ENCODE measurements around the gene SAFB2. TPM values are rescaled to one million over a fixed set of nuclear protein-coding genes. Genes with fewer than 3 reads are reported as not detected.

The SAFB2 gene
- total RNA-seq, 1 experiment from 2014 or later, result 86.9 TPM

- no peak overlapping the region for H3K27ac ChIP-seq (ENCODE audit: low read depth, low read length)
- RAD21 ChIA-PET (ENCODE audit: low non-redundant PET in 1 of 2, low total read pairs in 2 of 2, uncharacterized antibody in 2 of 2, unreplicated experiment in 2 of 2), result no interaction called here
- H3K9me2 ChIP-seq (ENCODE audit: insufficient read depth), result no peaks in the 10 kb centered on the region
- CTCF ChIA-PET, result no interaction called here
- POLR2A ChIA-PET, result no interaction called here
- H3K9me3 ChIP-seq (ENCODE audit: control insufficient read depth in 1 of 2, insufficient read depth in 1 of 2, low read depth in 1 of 2, low read length in 2 of 2), result no peaks in the 10 kb centered on the region
- DNase-seq (ENCODE audit: low read depth, low spot score) (no peak), ATAC-seq (no peak)
- H3K4me2 ChIP-seq (ENCODE audit: low read length), result no peak overlapping the region
- H3K9ac ChIP-seq (ENCODE audit: low read length), result no peak overlapping the region
- H4K20me1 ChIP-seq (ENCODE audit: insufficient read depth), result peaks cover 48% of the 10 kb centered on the region
- H3K36me3 ChIP-seq (ENCODE audit: control insufficient read depth in 1 of 2, insufficient read depth in 2 of 2, low read length in 2 of 2), result peaks cover 43 to 60% of the 10 kb centered on the region in 2 experiments
- no peak for TF ChIP-seq JUND (IDR thresholded peaks at IDR 0.05)
- TF ChIP-seq FOSL1 (IDR thresholded peaks at IDR 0.05; ENCODE audit: low read depth), result no peak
- no peak for TF ChIP-seq ZFX (IDR thresholded peaks at IDR 0.05)
- no peak for TF ChIP-seq POLR2A (IDR thresholded peaks at IDR 0.05; ENCODE audit: borderline replicate concordance, extremely low read depth, insufficient read depth, insufficient read length)
- no peak for TF ChIP-seq CBX3 (IDR thresholded peaks at IDR 0.05; ENCODE audit: low read depth)
- no peak for TF ChIP-seq EGR1 (IDR thresholded peaks at IDR 0.05; ENCODE audit: low read depth)
- TF ChIP-seq SRF (IDR thresholded peaks at IDR 0.05; ENCODE audit: low read depth), result no peak
- TF ChIP-seq SIN3A (IDR thresholded peaks at IDR 0.05; ENCODE audit: low read depth), result no peak
- H3K27me3 ChIP-seq (ENCODE audit: insufficient read depth, low read length), result no peaks in the 10 kb centered on the region
- no TSS peak for BruUV-seq (replicated peaks)
- no peak overlapping the region for H3K4me3 ChIP-seq (replicated peaks in 1 of 2; ENCODE audit: low read depth in 1 of 2, low read length in 2 of 2)
- peaks cover 8 to 14% of the 10 kb centered on the region in 2 experiments; a peak in 3 of 4 replicates for H3K4me1 ChIP-seq (ENCODE audit: control insufficient read depth in 1 of 2, insufficient read depth in 2 of 2, low read length in 2 of 2)
- intact Hi-C loops (cut with micrococcal nuclease), result no loop called here
- H3K79me2 ChIP-seq (ENCODE audit: insufficient read depth, low read length), result peaks cover 100% of the 10 kb centered on the region
- H2AFZ ChIP-seq (ENCODE audit: low read depth, low read length, poor library complexity, severe bottlenecking), result no peak overlapping the region
Measured at GRCh38 chr19:5628461-5628860, 5.9 kb upstream of the SAFB2 start.

- peaks cover 8 to 14% of the 10 kb centered on the region in 2 experiments; a peak in 3 of 4 replicates for H3K4me1 ChIP-seq (ENCODE audit: control insufficient read depth in 1 of 2, insufficient read depth in 2 of 2, low read length in 2 of 2)
- ChIA-PET RAD21 (ENCODE audit: low non-redundant PET in 1 of 2, low total read pairs in 2 of 2, uncharacterized antibody in 2 of 2, unreplicated experiment in 2 of 2) (no interaction called here), POLR2A (no interaction called here), CTCF (no interaction called here)
- H3K9me2 ChIP-seq (ENCODE audit: insufficient read depth), result no peaks in the 10 kb centered on the region
- no peak overlapping the region for H3K4me3 ChIP-seq (replicated peaks in 1 of 2; ENCODE audit: low read depth in 1 of 2, low read length in 2 of 2)
- peaks cover 97% of the 10 kb centered on the region for H3K79me2 ChIP-seq (ENCODE audit: insufficient read depth, low read length)
- H2AFZ ChIP-seq (ENCODE audit: low read depth, low read length, poor library complexity, severe bottlenecking), result no peak overlapping the region
- no peak overlapping the region for H3K4me2 ChIP-seq (ENCODE audit: low read length)
- H3K9me3 ChIP-seq (ENCODE audit: control insufficient read depth in 1 of 2, insufficient read depth in 1 of 2, low read depth in 1 of 2, low read length in 2 of 2), result no peaks in the 10 kb centered on the region
- no peak for ATAC-seq
- H3K36me3 ChIP-seq (ENCODE audit: control insufficient read depth in 1 of 2, insufficient read depth in 2 of 2, low read length in 2 of 2), result peaks cover 43 to 54% of the 10 kb centered on the region in 2 experiments
- H3K27ac ChIP-seq (ENCODE audit: low read depth, low read length), result no peak overlapping the region
- no TSS peak for BruUV-seq (replicated peaks)
- intact Hi-C loops (cut with micrococcal nuclease), result no loop called here
- no peaks in the 10 kb centered on the region for H3K27me3 ChIP-seq (ENCODE audit: insufficient read depth, low read length)
- no peak for DNase-seq (ENCODE audit: low read depth, low spot score)
- no peak overlapping the region for H3K9ac ChIP-seq (ENCODE audit: low read length)
- H4K20me1 ChIP-seq (ENCODE audit: insufficient read depth), result peaks cover 40% of the 10 kb centered on the region
- TF ChIP-seq SP1 (IDR thresholded peaks at IDR 0.05; ENCODE audit: low read depth) (no peak), ZFX (IDR thresholded peaks at IDR 0.05) (no peak), EZH2 (IDR thresholded peaks at IDR 0.05) (no peak), POLR2AphosphoS5 (IDR thresholded peaks at IDR 0.05; ENCODE audit: low read depth, low read length) (no peak), REST (IDR thresholded peaks at IDR 0.05; ENCODE audit: low read depth) (no peak), ATF3 (IDR thresholded peaks at IDR 0.05) (no peak)
- TF ChIP-seq, protein P1, sequence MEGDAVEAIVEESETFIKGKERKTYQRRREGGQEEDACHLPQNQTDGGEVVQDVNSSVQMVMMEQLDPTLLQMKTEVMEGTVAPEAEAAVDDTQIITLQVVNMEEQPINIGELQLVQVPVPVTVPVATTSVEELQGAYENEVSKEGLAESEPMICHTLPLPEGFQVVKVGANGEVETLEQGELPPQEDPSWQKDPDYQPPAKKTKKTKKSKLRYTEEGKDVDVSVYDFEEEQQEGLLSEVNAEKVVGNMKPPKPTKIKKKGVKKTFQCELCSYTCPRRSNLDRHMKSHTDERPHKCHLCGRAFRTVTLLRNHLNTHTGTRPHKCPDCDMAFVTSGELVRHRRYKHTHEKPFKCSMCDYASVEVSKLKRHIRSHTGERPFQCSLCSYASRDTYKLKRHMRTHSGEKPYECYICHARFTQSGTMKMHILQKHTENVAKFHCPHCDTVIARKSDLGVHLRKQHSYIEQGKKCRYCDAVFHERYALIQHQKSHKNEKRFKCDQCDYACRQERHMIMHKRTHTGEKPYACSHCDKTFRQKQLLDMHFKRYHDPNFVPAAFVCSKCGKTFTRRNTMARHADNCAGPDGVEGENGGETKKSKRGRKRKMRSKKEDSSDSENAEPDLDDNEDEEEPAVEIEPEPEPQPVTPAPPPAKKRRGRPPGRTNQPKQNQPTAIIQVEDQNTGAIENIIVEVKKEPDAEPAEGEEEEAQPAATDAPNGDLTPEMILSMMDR (IDR thresholded peaks at IDR 0.05 in 2 of 3, conservative IDR thresholded peaks at IDR 0.05 in 1 of 3; ENCODE audit: borderline replicate concordance in 1 of 3, insufficient read depth in 1 of 3, low read depth in 2 of 3, low read length in 2 of 3), result no peak
- TF ChIP-seq, protein P2, sequence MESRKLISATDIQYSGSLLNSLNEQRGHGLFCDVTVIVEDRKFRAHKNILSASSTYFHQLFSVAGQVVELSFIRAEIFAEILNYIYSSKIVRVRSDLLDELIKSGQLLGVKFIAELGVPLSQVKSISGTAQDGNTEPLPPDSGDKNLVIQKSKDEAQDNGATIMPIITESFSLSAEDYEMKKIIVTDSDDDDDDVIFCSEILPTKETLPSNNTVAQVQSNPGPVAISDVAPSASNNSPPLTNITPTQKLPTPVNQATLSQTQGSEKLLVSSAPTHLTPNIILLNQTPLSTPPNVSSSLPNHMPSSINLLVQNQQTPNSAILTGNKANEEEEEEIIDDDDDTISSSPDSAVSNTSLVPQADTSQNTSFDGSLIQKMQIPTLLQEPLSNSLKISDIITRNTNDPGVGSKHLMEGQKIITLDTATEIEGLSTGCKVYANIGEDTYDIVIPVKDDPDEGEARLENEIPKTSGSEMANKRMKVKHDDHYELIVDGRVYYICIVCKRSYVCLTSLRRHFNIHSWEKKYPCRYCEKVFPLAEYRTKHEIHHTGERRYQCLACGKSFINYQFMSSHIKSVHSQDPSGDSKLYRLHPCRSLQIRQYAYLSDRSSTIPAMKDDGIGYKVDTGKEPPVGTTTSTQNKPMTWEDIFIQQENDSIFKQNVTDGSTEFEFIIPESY (IDR thresholded peaks at IDR 0.05; ENCODE audit: extremely low read depth, insufficient replicate concordance, low read length), result no peak
Measured at GRCh38 chr19:5627395-5627904, 4.9 kb upstream of the SAFB2 start.
